Mammary epithelial cell (primary cell): ENCODE data around the gene ERP29.

Experiments used
- EZH2 ChIP-seq: IDR thresholded peaks from 2 replicates; pipeline ENCODE4 v1.6.1; 2012; ENCODE audit warnings: low read length, inconsistent platforms, borderline replicate concordance
- TF ChIP-seq, protein P1 (sequence below), 2 donors: IDR thresholded peaks in 1 of 2; conservative IDR thresholded peaks in 1 of 2; 2 replicates each; pipeline ENCODE4 v1.5.1; 2011 to 2012; ENCODE audit warnings: inconsistent platforms in 2 of 2, low read length in 2 of 2, mild to moderate bottlenecking in 2 of 2, control low read depth in 1 of 2, low read depth in 1 of 2; ENCODE audit not compliant: insufficient read depth in 1 of 2; ENCODE audit errors: extremely low read depth in 1 of 2

GRCh38 chr12:111998015-111998414 is 15.2 kb upstream of the ERP29 start:
- TF ChIP-seq, protein P1, sequence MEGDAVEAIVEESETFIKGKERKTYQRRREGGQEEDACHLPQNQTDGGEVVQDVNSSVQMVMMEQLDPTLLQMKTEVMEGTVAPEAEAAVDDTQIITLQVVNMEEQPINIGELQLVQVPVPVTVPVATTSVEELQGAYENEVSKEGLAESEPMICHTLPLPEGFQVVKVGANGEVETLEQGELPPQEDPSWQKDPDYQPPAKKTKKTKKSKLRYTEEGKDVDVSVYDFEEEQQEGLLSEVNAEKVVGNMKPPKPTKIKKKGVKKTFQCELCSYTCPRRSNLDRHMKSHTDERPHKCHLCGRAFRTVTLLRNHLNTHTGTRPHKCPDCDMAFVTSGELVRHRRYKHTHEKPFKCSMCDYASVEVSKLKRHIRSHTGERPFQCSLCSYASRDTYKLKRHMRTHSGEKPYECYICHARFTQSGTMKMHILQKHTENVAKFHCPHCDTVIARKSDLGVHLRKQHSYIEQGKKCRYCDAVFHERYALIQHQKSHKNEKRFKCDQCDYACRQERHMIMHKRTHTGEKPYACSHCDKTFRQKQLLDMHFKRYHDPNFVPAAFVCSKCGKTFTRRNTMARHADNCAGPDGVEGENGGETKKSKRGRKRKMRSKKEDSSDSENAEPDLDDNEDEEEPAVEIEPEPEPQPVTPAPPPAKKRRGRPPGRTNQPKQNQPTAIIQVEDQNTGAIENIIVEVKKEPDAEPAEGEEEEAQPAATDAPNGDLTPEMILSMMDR (conservative IDR thresholded peaks at IDR 0.05 in 1 of 2, IDR thresholded peaks at IDR 0.05 in 1 of 2; ENCODE audit: extremely low read depth in 1 of 2, insufficient read depth in 1 of 2, low read depth in 1 of 2, low read length in 2 of 2), result no peak
- TF ChIP-seq EZH2, result no peak
